Hematopoietic multipotent progenitor cell (in vitro differentiated cells): ENCODE measurements around the gene SMG5. TPM values are rescaled to one million over a fixed set of nuclear protein-coding genes. Genes with fewer than 3 reads are reported as not detected.
A peak's percentile ranks its signal among the peaks of the same experiment; 100 is the strongest.

Experiments
- DNase-seq, 3 donors: peaks; one replicate each; pipeline ENCODE4 v3.0.0-alpha.2; 2011 to 2015; ENCODE audit warnings: low read depth in 2 of 3, low spot score in 2 of 3
- total RNA-seq: library from RNA; depleted of rRNA; stranded (reverse); fragments of >200 nt; gene quantifications from one replicate; pipeline ENCODE4 v1.2.3, GENCODE V29; 2012

The SMG5 gene
- total RNA-seq, 1 donor, result 52.5 TPM

DNA sequence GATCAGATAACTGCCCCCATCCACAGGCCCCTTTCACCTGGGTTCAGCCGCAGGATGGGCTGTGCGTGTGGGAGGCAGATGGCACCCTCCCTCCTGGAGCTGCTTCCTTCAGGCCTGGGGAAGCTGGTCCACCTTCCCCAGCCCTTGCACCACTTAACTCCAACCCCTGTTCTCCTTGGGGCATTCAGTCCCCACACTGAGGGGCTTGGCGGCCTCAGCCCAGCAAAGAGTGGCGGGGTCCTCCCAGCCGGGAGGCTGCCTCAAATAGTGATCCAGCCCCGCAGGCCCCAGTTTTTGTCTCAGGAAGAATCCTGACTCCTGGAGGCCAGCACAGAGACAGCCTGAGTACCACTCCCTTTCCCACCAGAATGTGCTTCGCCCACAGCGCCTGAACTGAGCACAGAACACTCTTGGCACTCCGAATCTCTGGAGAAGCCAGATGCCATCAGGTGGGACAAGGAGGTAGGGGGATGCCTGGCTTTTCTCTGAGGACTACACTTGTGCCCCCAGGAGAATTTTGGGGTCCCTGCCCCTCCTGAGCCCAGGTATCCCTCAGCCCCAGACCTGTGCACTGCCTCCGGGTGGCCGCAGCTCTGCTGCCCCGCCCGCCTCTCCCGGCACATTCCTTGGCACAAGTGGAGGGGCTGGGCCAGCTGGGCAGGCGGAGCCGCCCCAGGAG is 35.7 kb downstream of the SMG5 start:
- no peak for DNase-seq

DNA sequence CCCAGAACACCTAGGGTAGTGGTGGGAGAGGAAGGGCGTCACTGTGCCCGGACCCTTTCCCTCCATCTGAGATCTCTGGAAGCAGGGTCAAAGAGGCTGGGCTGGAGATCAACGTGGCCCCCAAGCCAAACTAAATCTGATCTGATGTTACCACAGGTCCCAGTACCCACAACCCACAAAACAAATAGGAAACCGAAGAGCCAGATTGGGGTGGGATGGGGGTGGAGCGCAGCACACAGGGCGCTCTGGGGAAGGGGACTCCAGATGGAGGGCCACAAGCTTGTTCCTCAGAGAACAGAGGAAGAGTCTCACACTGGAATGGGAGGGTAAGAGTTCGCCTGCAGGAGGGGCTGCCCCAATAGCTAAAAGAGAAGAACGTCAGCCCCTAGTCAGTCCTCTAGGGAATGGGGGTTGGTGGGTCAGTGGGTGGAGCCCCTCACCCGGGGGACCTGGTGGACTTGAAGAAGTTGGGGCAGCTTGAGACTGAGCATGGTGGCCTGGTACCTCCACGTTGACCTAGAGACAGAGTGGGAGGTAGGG is 36.3 kb downstream of the SMG5 start:
- DNase-seq, result no peak

DNA sequence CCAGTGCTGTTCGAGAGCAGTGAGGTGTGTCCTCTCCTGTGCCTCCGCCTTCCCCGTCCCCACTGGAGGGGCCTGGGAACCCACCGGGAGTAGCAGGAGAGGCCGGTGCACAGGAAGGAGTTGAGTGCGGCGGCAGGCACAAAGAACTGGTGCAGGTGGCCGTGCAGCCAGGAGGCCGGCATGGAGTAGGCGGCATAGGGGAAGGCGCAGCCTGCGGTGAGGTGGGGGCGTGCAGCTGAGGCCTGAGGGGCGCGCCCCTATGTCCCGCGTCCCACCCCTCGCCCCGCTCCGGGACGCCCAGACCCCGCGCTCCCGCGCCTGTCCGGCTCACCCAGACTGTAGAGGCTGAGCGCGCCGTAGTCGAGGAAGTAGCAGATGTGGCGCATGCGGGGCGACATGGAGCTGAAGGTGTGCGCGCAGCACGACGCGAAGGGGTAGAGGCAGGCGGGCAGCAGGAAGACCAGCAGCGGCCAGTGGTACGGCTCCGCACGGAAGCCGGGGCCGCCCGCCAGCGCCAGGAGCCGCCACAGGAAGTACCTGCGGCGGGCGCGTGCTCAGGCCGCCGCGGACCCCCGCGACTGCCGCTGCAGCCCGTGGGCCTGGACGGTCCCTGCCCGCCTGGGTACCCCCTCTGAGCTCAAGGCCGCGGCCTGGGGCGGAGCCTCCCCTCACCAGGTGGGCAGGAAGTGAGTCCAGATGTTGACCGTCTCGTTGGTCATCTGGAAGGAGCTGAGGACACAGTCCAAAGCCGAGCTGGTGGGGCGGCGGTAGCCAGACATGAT is 37.0 kb downstream of the SMG5 start:
- peak in 1 of 3 donors; percentile 51 for DNase-seq

DNA sequence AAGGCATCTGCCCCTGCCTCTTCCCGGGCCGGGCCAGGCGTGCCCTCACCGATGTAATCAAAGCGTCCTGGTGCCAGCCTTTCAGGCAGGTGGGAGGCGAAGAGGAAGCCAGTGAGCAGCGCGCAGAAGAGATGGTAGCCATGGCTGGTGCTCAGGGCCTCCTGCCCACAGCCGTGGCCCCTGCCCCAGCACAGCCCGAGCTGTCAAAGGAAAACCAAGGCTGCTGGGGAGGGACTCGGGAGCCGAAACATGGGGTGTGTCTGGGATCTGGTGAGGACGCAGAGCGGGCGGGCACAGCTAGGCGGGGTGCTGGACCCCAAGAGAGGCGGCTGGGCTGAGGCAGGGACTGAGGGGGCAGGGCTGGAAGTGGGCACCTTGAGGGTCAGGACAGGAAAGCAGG is 37.9 kb downstream of the SMG5 start:
- no peak for DNase-seq

DNA sequence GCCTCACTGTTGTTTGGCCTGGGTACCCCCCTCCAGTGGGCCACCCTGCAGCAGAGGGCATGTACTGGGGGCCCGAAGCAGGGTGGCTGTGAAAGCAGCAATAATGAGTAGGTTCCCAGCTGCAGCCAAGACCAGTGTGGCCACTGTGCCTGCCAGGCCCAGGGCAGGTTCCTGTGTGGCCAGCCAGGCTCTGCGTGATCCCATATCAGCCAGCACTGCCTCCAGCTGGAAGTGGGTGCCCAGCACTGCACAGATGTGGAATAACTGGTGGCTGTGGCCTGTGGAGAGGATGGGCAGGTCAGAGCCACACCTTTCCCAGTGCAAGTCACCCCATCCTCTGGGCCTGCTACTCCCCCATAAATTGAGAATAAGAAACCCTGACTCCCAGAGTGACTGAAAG is 38.5 kb downstream of the SMG5 start:
- DNase-seq, result no peak

DNA sequence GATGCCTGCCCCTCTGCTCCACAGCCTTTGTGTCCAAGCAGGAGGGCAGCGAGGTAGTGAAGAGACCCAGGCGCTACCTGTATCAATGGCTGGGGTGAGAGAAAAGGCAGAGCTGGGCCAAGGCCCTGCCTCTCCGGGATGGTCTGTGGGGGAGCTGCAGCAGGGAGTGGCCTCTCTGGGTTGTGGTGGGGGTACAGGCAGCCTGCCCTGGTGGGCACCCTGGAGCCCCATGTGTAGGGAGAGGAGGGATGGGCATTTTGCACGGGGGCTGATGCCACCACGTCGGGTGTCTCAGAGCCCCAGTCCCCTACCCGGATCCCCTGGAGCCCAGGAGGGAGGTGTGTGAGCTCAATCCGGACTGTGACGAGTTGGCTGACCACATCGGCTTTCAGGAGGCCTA is 39.9 kb downstream of the SMG5 start:
- no peak for DNase-seq

DNA sequence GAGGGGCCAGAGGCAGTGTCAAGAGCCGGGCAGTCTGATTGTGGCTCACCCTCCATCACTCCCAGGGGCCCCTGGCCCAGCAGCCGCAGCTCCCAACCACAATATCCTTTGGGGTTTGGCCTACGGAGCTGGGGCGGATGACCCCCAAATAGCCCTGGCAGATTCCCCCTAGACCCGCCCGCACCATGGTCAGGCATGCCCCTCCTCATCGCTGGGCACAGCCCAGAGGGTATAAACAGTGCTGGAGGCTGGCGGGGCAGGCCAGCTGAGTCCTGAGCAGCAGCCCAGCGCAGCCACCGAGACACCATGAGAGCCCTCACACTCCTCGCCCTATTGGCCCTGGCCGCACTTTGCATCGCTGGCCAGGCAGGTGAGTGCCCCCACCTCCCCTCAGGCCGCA is 40.7 kb downstream of the SMG5 start, which contains the start of gene BGLAP:
Gene BGLAP (plus strand): TSS at position 259 of the 400 bp plus-strand sequence. CDS start 48 bp downstream, at position 307.
- DNase-seq, result no peak

DNA sequence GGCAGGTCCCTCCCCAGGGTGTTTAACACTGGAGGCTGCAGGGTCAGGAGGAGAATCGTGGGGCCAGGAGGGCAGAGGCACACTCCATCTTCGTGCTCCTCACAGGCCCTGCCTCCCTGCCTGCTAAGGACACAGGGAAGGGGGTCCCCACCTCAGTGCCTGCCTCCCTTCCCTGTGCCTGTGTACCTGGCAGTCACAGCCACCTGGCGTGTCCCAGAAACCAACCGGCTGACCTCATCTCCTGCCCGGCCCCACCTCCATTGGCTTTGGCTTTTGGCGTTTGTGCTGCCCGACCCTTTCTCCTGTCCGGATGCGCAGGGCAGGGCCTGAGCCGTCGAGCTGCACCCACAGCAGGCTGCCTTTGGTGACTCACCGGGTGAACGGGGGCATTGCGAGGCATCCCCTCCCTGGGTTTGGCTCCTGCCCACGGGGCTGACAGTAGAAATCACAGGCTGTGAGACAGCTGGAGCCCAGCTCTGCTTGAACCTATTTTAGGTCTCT is 41.3 kb downstream of the SMG5 start:
- no peak for DNase-seq

DNA sequence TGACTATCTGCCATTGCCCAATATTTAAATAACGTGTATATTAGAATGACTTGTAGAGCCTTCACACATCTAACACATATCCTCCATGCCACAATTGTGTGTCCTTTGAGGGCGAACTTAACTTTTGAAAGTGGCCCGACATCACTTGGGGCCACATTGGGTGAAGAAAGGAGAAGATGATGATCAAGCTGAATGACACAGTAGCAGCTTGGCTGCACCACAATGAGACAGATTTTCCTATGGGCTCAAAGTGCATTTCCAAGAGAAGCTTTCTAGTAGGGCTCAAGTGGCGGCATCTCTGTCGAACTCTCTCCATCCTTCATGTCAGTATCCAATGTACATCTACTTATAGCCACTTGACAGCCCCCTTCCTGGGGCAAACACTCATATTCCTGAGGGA is 44.4 kb downstream of the SMG5 start:
- no peak for DNase-seq

DNA sequence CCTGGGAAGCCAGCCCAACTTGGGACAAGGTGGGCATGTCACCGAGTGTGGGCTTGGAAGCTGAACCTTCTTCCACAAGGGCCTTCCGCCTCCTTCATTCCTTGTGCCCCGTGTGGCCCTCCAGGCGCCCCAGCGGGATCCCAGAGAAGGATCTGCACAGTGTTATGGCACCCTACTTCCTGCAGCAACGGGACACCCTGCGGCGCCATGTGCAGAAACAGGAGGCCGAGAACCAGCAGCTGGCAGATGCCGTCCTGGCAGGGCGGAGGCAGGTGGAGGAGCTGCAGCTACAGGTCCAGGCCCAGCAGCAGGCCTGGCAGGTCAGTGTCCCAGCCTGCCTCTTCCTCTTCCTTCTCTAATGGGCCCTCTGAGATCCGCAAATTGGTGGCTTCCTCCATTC is 46.5 kb downstream of the SMG5 start:
- DNase-seq, result no peak

DNA sequence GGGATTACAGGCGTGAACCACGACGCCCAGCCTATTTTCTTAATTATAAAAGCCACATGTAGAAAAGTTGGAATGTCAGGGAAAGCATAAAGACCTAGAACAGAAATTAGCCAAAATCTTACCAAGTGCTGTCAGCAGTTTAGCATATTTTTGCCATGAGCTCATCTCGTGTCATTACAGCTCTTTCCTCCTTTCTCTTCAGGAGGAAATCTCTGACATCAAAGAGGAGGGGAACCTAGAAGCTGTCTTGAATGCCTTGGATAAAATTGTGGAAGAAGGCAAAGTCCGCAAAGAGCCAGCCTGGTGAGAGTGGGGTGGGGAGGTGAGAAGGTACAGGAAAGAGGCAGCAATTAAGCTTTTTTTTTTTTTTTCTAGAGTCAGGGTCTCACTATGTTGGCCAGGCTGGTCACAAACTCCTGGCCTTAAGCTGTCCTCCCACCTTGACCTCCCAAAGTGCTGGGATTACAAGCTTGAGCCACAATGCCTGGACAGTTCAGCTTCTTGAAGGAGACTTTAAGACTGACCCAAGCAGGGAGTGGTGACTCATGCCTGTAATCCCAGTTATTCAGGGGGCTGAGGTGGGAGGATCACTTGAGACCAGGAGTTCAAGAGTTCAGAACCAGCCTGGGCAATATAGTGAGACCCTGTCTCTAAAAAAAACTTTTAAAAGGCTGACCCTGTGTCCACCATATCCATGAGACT is 49.0 kb downstream of the SMG5 start:
- no peak for DNase-seq

DNA sequence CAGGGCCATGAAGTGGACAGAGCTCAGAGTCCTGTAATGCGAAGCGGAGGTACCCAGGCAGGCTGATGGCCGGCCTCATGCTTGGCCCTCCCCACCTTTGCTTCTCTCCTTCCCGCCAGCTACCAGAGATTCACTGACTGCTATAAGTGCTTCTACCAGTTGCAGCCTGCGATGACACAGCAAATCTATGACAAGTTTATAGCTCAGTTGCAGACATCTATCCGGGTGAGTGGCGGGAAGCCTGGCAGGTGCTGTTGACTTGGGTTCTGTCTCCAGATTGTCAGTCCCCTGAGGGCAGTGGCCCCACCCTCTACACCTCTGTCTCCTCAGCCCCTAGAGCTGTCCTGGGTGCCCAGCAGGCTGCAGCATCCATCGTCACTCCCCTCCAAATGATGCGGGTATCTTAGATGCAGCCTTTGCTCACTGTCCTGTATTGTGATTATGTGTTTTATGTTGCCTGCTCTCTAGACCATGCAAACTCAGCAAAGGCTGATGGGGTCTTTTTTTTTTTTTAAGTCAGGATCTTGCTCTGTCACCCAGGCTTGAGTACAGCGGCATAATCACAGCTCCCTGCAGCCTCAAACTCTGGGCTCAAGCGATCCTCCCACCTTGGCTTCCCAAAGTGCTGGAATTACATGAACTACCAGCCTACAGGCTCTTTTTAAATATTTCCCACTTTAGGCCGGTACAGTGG is 50.3 kb downstream of the SMG5 start:
- no peak for DNase-seq

DNA sequence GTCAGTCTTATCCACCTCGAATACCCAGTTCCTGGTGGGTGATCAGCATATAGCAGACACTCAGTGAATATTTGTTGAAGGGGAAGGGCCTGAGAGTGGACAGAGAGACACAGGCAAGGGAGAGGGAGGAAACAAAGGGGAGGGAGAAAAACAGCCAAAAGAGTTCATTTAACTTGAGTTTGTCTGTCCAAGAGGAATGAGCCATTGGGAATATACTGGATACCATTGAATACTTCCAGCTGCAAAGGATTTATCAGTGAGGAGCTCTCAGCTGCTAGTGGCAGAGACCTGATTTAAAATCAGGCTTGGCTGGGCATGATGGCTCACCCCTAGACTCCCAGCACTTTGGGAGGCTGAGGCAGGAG is 52.2 kb downstream of the SMG5 start:
- DNase-seq, result no peak

DNA sequence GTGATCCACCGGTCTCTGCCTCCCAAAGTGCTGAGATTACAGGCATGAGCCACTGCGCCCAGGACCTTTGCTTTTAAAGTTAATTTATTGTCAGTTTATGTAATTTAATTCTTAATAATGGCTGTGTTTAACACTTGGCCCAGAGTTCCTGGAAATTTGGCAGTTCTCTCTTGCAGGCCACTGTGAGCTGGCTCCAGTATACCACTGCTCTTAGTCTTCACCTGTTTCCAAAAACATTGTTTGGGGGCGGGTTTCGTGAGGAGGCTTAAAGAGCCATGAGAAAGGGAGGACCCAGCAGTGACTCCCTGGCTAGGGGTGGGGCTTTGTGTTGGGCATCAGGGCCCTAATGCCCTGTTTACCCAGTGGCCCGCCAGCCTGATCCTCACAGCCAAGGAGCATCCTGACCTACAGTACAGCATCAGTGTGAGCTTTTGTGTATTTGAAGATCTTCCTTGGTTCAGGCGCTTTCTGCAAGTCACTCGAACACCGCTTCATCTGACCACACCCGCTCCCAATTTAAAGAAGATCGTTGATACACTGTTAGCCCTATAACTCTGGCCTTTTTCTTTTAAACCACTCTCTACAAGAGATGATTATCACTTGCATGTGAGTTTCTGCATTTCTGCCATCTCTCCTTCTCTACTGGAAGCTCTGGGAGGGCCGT is 52.7 kb downstream of the SMG5 start:
- DNase-seq, result no peak

DNA sequence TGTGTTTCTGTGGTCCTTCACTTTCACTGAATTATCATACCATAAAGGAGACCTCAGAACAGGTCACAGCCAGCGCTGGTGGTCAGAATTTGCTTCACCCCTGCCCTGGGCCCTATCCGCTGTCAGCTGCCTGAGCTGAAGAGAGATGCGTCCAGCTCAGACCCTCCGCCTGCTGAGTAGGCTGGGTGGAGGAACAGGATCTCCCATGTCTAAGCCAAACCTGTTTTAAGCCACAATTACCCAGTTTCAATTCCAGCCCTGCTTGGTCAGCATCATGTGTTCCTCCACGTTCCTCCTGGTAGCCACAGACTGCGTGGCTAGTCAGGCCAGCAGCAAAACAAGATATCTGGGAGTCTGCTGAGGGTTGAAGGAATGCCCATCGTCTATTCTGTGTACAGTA is 54.1 kb downstream of the SMG5 start:
- no peak for DNase-seq

DNA sequence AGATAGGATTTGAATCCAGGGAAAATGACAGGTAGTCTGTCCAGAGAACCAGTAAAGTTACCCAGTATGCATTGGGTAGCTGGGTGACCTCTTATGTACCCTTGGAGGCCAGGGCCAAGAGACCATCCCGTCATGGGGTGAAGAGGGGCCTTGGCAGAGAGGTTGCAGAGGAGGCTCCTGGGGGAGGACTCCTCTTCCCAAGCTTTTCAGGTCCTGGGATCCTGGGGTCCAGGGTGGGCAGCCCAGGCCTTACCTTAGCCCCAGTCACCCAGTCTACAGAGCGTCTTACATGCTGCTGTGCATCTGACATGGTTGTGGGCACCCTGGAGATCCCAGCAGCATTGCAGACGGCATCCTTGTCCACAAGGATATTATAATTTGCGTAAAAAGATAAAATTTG is 55.8 kb downstream of the SMG5 start:
- no peak for DNase-seq

DNA sequence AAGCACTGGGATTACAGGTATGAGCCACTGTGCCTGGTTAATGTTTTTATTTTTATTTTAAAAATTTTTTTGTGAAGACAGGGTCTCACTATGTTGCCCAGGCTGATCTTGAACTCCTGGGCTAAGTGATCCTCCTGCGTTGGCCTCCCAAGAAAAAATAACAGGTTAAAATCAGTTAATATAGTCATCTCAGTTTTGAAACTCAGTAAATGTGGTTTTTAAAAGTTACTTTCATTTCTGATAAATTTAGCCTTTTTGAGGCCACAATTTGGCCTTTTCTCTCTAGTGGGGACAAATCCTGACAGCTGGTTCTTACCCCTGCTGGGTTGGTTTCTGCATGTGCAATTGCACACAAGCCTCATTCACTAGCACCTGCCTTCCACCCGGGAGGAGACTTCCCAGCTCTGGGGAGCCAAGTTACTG is 56.5 kb downstream of the SMG5 start:
- DNase-seq, result no peak

DNA sequence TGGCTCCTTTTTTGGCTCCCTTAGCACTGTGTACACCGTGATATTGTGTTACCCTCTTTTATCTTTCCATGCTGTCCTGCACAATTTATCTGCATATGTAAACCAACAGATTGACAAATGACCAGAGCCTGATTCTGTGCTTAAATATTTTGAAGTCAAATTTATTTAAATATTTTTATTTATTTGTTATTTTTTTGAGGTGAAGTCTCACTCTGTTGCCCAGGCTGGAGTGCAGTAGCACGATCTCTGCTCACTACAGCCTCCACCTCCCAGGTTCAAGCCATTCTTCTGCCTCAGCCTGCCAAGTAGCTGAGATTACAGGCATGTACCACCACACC is 57.0 kb downstream of the SMG5 start:
- DNase-seq, result no peak

DNA sequence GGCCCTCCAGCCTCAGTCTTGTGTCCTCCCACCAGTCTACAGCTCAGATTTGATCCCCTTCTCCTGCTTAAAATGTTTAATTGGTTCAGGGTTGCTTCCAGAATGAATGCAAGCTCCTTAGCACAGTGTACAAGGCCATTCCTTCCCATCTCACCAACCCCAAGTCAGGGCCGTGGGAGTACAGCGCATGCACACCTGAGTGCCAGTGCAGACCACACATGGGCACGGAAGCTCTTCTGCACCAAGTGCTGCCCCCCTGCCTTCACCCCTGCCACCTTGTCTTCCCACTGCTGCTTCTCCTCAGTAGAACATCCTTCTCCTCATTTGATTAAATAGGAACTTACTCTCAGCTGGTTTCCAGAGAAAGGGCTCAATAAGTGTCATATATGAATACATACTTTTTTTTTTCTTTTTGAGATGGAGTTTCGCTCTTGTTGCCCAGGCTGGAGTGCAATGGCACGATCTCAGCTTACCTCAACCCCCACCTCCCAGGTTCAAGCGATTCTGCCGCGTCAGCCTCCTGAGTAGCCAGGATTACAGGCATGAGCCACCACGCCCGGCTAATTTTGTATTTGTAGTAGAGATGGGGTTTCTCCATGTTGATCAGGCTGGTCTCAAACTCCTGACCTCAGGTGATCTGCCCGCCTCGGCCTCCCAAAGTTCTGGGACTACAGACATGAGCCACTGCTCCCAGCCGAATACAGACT is 60.5 kb downstream of the SMG5 start:
- DNase-seq, result no peak

DNA sequence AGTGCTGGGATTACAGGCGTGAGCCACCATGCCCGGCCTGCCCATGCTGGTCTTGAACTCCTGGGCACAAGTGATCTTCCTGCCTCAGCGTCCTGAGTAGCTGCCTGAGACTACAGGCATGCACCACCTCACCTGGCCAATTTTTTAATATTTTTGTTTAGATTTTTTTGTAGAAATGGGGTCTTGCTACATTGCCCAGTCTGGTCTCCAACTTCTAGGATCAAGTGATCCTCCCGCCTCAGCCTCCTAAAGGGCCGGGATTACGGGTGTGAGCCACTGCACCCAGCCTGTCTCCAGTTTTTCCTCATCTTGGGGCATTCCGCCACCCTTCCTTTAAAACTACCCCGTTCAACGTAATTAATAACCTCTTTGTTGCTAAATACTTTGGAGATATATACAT is 62.4 kb downstream of the SMG5 start:
- DNase-seq, result no peak
